ENCODE data around the gene PTGES3L.
"Not testable (repeated sequence)": the region's sequence is repeated elsewhere in the genome, so short reads cannot be mapped to it uniquely, and the experiment has no call there.

Gene PTGES3L

DNA sequence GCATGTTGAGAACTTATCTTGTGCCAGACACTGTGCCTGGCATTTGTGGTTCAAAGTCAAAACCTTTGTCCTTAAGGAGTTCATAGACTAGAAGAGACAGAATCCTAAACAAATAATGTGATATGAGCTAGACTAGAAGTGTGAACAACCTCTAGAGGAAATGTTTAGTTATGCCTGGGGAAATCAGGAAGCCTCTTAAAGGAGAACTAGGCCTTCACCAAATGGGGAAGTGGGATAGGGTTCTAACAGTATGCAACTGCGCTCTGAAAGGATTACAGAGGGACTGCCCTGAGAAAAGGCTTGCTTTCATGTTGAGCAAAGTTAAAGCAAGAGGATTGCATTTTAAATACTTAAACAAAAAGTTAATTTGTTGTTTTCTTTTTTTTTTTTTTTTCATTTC, 5.3 kb upstream of the PTGES3L start:
- in situ Hi-C loops (cut with HindIII; ENCODE audit: low pct_unique_long_range_greater_than_20kb, low sequenced_read_pairs): no loop called here
- DNase-seq (ENCODE audit: low read depth in 1 of 2, low spot score in 1 of 2): no peak
- no peak for TF ChIP-seq JUND (IDR thresholded peaks at IDR 0.05; ENCODE audit: low read depth)

DNA sequence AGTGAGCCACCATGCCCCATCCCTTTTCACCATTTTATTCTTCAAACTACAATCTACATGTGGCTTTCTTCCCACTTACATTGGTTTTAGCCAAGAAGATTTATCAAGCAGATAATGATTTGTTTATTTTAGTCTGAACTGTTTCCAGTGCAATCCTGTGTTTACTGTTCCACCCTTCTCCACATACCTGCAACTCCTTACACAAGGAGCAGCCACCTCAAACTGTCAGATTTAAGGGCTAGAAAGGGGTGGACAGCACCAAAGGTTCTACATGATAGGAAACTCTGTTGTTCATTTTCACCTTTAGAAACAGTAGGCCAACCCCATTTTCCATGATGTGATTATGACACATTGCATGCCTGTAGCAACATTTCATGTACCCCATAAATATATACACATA, 2.4 kb upstream of the PTGES3L start:
- DNase-seq (ENCODE audit: low read depth in 1 of 2, low spot score in 1 of 2): no peak
- in situ Hi-C loops (cut with HindIII; ENCODE audit: low pct_unique_long_range_greater_than_20kb, low sequenced_read_pairs): no loop called here
- TF ChIP-seq JUND (IDR thresholded peaks at IDR 0.05; ENCODE audit: low read depth): no peak

- TF ChIP-seq JUND (IDR thresholded peaks at IDR 0.05; ENCODE audit: low read depth): no peak
Observed at GRCh38 chr17:42980766-42981397, 1.0 kb upstream of the PTGES3L start.

DNA sequence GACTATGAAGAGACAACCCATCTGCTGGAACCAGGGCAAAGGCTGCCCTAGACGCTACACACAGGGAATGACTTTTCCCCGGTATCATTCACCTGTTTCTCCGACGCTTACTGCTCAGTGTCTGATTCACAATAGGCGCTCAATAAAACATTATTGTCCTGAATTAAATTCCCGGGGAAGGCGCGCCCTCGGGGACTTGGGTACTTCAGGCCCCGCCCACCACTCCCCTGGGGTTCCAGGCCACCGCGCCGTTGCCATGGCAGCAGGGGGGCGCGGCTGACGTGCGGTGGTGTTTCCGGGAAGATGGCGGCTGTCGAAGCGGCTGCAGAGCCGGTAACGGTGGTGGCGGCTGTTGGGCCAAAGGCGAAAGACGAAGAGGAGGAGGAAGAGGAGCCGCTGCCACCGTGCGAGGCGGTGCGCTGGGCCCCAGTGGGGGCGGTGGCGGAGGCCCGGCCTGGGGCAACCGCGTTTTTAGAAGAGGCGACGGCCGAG, 440 bp upstream of the PTGES3L start, which contains the start of gene RUNDC1:
TSS of gene RUNDC1 (plus strand) at position 292 of the 492 bp plus-strand sequence. CDS start at position 304, 12 bp downstream.
- in situ Hi-C loops (cut with HindIII; ENCODE audit: low pct_unique_long_range_greater_than_20kb, low sequenced_read_pairs): no loop called here
- TF ChIP-seq JUND (IDR thresholded peaks at IDR 0.05; ENCODE audit: low read depth): no peak
- peak; percentile 93 to 98 for DNase-seq (ENCODE audit: low read depth in 1 of 2, low spot score in 1 of 2)

More at GRCh38 chr17:42980766-42981397, 1.0 kb upstream of the PTGES3L start:
- peak; percentile 71 to 79 for DNase-seq (ENCODE audit: low read depth in 1 of 2, low spot score in 1 of 2)
- in situ Hi-C loops (cut with HindIII; ENCODE audit: low pct_unique_long_range_greater_than_20kb, low sequenced_read_pairs): no loop called here

DNA sequence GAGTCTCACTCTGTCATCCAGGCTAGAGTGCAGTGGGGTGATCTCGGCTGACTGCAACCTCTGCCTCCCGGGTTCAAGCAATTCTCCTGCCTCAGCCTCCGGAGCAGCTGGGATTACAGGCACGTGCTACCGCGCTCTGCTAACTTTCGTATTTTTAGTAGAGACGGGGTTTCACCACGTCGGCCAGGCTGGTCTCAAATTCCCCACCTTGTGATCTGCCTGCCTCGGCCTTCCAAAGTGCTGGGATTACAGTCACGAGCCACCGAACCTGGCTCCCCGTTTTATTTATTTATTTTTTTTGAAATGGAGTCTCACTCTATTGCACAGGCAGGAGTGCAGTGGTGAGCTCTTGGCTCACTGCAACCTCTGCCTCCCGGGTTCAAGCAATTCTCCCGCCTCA, 4.2 kb downstream of the PTGES3L start:
- in situ Hi-C loops (cut with HindIII; ENCODE audit: low pct_unique_long_range_greater_than_20kb, low sequenced_read_pairs); DNase-seq (ENCODE audit: low read depth in 1 of 2, low spot score in 1 of 2): not testable (repeated sequence)

GRCh38 chr17:42975265-42975664, 4.6 kb downstream of the PTGES3L start:
- no peak for DNase-seq (ENCODE audit: low read depth in 1 of 2, low spot score in 1 of 2)
- no peak for TF ChIP-seq JUND (IDR thresholded peaks at IDR 0.05; ENCODE audit: low read depth)
- in situ Hi-C loops (cut with HindIII; ENCODE audit: low pct_unique_long_range_greater_than_20kb, low sequenced_read_pairs): no loop called here

DNA sequence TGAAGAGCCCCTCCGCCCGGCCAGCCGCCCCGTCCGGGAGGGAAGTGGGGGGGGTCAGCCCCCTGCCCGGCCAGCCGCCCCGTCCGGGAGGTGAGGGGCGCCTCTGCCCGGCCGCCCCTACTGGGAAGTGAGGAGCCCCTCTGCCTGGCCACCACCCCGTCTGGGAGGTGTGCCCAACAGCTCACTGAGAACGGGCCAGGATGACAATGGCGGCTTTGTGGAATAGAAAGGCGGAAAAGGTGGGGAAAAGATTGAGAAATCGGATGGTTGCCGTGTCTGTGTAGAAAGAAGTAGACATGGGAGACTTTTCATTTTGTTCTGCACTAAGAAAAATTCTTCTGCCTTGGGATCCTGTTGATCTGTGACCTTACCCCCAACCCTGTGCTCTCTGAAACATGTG, 6.6 kb downstream of the PTGES3L start:
- in situ Hi-C loops (cut with HindIII; ENCODE audit: low pct_unique_long_range_greater_than_20kb, low sequenced_read_pairs); DNase-seq (ENCODE audit: low read depth in 1 of 2, low spot score in 1 of 2): not testable (repeated sequence)

DNA sequence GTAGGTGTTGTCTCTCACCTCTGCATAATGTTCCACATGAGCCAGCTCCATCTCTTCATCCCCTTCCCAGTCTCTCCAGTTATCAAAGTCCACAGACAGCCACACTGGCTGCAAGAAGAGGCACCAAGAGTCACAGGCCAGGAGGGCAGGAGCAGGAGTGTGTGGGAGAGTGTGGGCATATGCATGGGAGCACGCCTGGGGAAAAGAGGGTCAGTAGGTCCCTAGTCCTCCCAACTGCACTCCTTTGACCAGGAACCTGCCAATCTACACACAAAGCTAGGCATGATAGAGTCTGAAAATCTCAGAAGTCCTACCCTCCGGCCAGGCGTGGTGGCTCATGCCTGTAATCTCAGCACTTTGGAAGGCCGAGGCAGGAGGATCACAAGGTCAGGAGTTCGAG, 8.3 kb downstream of the PTGES3L start:
- DNase-seq (ENCODE audit: low read depth in 1 of 2, low spot score in 1 of 2): no peak
- no peak for TF ChIP-seq JUND (IDR thresholded peaks at IDR 0.05; ENCODE audit: low read depth)
- in situ Hi-C loops (cut with HindIII; ENCODE audit: low pct_unique_long_range_greater_than_20kb, low sequenced_read_pairs): no loop called here

DNA sequence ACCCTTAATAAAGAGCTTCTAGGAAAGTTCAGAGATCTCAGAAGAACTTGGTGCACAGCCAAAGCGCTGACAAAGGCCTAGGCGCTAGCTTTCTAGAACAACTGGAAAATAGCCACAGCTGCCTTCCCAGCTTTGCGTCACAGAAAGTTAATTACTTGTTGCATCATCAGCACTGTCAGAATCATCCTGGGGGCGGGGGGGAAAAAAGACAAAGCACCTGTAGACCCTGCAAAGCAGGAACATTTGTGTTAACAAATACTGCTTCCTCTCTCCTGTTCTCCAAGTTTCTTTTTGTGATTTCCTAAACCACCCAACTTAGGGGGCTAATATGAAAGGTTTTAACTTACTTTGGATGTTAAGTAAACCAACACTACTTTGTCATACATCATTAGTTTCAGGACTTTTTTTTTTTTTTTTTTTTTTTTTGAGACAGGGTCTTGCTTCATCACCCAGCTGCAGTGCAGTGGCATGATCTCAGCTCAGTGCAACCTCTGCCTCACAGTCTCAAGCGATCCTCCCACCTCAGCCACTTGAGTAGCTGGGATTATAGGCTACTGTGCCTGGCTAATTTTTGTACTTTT, 10.8 kb downstream of the PTGES3L start:
- TF ChIP-seq JUND (IDR thresholded peaks at IDR 0.05; ENCODE audit: low read depth): no peak
- in situ Hi-C loops (cut with HindIII; ENCODE audit: low pct_unique_long_range_greater_than_20kb, low sequenced_read_pairs): no loop called here
- DNase-seq (ENCODE audit: low read depth in 1 of 2, low spot score in 1 of 2): no peak

- in situ Hi-C loops (cut with HindIII; ENCODE audit: low pct_unique_long_range_greater_than_20kb, low sequenced_read_pairs): no loop called here
- TF ChIP-seq JUND (IDR thresholded peaks at IDR 0.05; ENCODE audit: low read depth): no peak
- no peak for DNase-seq (ENCODE audit: low read depth in 1 of 2, low spot score in 1 of 2)
Observed at GRCh38 chr17:42967925-42968324, 12.0 kb downstream of the PTGES3L start.

- DNase-seq (ENCODE audit: low read depth in 1 of 2, low spot score in 1 of 2): peak; percentile 89 to 97
- no peak for TF ChIP-seq JUND (IDR thresholded peaks at IDR 0.05; ENCODE audit: low read depth)
- in situ Hi-C loops (cut with HindIII; ENCODE audit: low pct_unique_long_range_greater_than_20kb, low sequenced_read_pairs): no loop called here
Observed at GRCh38 chr17:42964161-42964932, 15.5 kb downstream of the PTGES3L start, which contains the start of gene AARSD1. AARSD1 (minus strand) TSS chr17:42964454; CDS start chr17:42964440, 14 bp downstream.

DNA sequence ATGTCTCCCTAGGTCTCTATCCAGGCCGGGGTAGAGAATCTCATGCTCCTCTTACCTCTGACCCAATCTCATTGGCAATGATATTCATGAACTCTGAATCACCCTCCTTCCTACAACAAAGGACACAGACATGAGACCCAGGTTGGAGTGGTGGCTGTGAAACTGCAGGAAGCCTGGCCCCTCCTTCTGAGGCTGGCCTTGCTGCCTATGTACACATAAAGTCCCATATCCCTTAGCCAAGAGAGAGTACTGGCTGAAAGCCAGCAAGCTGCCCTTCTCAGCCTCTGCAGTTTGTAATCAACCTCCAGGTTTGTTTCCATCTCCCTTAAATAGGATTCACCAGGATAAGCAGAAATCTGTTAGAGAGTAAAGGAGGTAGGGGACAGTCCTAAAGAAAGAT, 26.2 kb downstream of the PTGES3L start:
- TF ChIP-seq JUND (IDR thresholded peaks at IDR 0.05; ENCODE audit: low read depth): no peak
- DNase-seq (ENCODE audit: low read depth in 1 of 2, low spot score in 1 of 2): no peak
- in situ Hi-C loops (cut with HindIII; ENCODE audit: low pct_unique_long_range_greater_than_20kb, low sequenced_read_pairs): no loop called here

Measured in T47D (cell line).